HG02588 (cell line): ENCODE measurements around the gene SPEM2.

Experiments
- ATAC-seq: cut with Tn5 transposase; IDR thresholded peaks from one replicate; pipeline ENCODE4 v1.9.1; 2021; ENCODE audit warnings: mild to moderate bottlenecking, moderate library complexity; ENCODE audit not compliant: unreplicated experiment

SPEM2 gene

GRCh38 chr17:7425316-7425715 lies at the start of gene SPEM2:
TSS of gene SPEM2 (plus strand) at chr17:7425616. CDS start at chr17:7425689, 73 bp downstream.
- no peak for ATAC-seq

GRCh38 chr17:7379134-7379533 lies 46.3 kb upstream of the SPEM2 start:
- no peak for ATAC-seq

GRCh38 chr17:7380321-7380720 lies 45.1 kb upstream of the SPEM2 start:
- ATAC-seq, result no peak

DNA sequence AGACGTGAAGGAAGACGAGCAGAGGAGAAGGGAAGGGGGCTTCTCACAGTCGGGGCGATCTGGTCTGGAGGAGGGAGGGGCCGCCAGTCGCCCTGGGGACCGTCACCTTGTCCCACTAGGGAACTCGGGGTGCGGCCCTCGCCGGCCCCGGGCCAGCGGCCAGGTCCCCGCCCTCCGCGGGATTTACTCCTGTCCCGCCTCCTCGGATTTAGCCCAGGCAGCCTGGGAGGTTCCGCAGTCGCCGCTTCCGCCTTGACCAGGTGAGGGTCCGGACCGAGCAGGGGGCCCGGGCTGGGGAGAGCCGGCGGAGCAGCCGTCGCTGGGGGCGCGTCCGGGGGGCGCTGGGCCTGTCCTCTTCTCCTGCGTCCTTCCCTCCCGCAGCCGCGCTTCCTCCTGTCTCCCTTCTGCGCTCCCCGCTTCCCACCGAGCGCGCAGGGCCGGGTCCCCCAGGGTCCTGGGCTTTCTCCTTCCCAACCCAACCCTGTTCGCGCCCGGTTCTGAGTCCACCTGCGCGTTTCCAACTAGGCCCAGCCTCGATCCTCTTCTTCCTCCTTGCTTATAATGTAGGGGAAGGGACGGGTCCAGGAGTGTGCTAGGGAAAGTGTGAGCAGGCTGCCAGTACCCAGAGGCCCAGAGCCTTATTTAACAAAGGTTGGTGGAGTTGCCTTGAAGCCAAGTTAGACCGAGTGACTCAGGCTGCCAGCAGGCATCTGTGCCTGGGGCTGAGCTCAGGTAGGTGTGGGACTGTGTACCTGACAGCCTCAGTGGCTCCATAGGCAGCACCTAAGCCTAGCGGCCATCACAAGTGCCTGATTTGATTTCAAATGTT lies 44.3 kb upstream of the SPEM2 start, which contains the start of gene TNK1:
Gene TNK1, plus strand, starts transcription at position 235 of the 829 bp plus-strand sequence. CDS start 1,838 bp downstream, outside the sequence.
- no peak for ATAC-seq

- ATAC-seq, result no peak
Observed at GRCh38 chr17:7382901-7383300, 42.5 kb upstream of the SPEM2 start.

- ATAC-seq, result no peak
Observed at GRCh38 chr17:7383371-7383741, 42.1 kb upstream of the SPEM2 start.

DNA sequence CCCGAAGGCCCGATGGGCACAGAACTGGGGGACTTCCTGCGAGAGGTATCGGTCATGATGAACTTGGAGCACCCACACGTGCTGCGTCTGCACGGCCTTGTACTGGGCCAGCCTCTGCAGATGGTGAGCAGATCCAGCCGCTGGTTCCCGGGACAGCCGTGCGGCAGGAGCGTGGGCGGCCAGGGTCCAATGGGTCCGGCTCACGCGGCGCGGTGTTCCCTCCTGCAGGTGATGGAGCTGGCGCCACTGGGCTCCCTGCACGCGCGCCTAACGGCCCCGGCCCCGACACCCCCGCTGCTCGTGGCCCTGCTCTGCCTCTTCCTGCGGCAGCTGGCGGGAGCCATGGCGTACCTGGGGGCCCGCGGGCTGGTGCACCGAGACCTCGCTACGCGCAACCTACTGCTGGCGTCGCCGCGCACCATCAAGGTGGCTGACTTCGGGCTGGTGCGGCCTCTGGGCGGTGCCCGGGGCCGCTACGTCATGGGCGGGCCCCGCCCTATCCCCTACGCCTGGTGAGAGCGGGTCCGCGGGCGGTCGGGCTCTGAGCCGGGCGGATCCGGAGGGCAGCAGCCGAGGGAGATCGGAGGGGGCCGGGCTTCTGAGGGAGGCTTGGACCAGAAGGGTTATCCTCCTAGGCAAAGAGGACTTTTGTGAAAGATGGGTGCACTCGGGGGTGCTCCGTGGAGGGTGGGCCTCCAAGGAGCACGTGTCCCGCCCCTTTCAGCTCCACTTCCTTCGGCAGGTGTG lies 41.5 kb upstream of the SPEM2 start:
- peak; percentile 72 for ATAC-seq

GRCh38 chr17:7384489-7385081 lies 40.8 kb upstream of the SPEM2 start:
- no peak for ATAC-seq

GRCh38 chr17:7388856-7389255 lies 36.6 kb upstream of the SPEM2 start:
- no peak for ATAC-seq

GRCh38 chr17:7389924-7390910 lies 35.2 kb upstream of the SPEM2 start:
- no peak for ATAC-seq

DNA sequence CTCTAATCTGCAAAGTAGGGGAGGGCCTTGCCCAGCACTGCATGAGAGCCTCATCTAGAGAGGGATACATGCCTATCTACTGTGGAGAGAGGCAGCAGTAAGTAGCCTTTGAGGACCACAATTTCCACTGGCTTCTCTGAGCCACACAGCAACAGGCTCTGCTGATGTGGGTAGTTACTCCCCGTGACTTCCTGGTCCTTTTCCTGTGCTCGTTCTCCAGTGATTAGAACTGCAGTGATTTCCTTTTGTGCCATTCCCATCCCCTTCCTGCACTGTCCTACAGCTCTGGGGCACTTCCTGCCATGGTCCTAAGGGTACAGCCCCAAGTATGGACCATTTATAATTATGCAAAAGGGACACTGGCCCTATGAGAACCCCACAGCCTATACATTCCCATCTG lies 34.1 kb upstream of the SPEM2 start:
- no peak for ATAC-seq

GRCh38 chr17:7392696-7393612 lies 32.5 kb upstream of the SPEM2 start:
- ATAC-seq, result no peak

DNA sequence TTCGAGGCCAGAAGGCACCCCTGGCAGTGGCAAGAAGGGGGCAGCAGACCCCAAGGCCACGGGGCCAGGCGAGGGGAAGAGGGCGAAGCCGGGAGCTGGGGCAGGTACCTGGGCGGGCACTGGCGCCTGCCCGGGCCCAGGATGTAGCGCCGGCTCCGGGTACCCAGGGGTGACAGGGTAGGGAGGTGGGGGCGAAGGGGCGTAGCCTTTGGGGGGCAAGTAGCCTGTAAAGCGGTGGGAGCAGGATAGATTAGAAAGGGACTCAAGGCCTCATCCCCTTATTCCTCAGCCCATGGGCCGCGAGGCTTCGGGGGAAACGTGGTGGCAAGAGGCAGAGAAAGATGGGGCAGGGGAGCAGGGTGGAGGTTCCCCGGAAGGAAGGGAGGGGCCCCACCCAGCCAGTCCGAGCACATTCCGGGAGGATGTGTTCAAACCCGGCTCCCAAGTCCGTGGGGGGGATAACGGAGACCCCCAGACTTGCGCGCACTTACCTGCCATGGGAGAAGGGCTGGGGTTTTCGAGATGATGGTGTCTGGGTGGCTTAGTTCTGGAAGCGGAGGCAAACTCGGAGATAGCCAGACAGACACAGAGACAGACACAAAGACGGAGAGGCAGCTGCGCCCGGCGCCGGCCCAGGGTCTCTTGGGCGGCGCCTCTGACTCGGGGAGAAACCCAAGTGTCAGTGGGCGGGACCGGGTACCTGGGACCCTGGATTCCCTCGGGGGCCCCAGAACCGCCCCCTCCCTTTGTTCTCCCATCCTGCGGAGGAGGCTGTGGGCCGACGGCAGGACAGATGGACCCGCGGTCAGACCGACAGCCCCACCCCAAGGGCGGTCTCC lies 31.6 kb upstream of the SPEM2 start:
- ATAC-seq, result peak; percentile 38

DNA sequence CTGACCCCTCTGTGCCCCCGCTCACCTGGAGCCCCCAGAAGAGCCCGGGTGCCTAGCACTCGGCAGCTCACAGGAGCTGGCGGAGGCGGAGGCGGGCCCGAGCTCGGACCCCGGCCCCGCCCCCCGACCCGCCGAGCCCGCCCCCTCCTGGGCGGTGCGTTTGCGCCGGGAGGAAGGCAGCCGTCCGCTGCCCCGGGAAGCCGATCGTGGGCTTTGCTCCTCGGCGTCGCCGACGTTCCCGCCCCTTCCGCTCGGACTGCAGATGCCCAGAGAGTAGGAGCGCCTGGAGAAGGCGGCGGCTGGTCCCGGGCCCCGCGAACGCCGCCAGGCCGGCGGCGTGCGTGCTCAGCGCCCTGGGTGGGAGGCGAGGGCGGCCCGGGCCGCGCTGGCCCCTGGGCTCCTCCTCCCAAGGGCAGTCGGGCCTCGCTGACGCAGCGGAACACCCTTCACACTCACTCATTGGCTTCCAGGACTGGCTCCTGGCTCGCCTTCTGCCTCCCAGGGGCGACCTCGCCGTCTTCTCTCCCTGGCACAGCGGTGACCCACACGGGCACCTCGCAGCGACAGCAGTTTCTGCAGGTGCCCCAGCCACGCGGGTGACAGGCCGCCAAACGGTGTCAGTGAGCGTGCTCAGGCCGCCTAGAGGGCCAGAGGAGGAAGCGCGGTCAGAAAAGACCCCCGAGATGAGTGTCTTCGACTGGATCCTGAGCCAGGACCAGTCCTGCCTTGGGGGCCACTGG lies 30.8 kb upstream of the SPEM2 start, which contains the start of gene PLSCR3:
Gene PLSCR3, minus strand, starts transcription at position 74 of the 740 bp plus-strand sequence. CDS start 415 bp downstream, outside the sequence.
- peak; percentile 78 for ATAC-seq

GRCh38 chr17:7396147-7396546 lies 29.3 kb upstream of the SPEM2 start:
- no peak for ATAC-seq

DNA sequence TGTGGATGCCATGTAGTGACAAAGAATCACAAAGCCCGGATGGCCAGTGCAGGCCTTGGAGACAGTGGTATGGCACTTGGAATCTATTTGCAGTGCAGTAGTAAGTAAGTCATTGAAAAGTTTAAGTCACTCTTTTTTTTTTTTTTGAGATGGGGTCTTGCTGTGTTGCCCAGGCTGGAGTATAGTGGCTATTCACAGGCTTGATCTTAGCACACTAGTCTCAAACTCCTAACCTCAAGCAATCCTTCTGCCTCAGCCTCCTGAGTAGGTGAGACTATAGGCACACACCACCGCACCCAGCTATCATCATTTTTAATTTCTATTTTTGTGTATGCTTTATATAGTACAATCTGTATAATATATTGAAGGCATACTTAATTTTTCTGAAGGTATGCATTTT lies 26.8 kb upstream of the SPEM2 start:
- no peak for ATAC-seq

GRCh38 chr17:7403043-7403726 lies 22.2 kb upstream of the SPEM2 start:
- ATAC-seq, result no peak
